Superior temporal gyrus (tissue), 1 donor: ENCODE results near the gene UCN3.

Experiments used
- DNase-seq: peaks from one replicate; pipeline ENCODE4 v3.0.0-alpha.2; 2016; ENCODE audit errors: extremely low spot score

UCN3 gene, protein sequence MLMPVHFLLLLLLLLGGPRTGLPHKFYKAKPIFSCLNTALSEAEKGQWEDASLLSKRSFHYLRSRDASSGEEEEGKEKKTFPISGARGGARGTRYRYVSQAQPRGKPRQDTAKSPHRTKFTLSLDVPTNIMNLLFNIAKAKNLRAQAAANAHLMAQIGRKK

DNA sequence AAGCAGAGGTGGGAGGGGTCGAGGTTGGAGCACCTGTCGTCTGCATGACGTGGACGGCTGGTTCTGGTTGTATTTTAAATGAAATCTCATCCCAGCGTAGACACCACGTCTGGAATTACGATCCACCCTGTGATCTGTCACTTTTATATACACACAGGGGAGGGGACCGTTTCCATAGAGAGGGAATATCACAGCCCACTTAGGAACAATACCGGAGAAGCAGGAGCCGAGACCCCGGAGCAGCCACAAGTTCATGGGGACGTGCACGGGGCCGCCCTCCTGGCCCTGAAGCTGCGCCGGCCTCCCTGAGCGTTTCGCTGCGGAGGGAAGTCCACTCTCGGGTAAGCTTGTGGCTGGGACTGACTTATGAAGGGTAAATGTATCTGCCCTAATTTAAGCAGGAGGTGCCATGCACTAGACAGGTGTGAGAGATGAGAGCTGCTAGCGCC, at the start of gene UCN3:
Gene UCN3, plus strand, starts transcription at position 77 of the 449 bp plus-strand sequence. CDS start 8,755 bp downstream, outside the sequence.
- DNase-seq, result no peak

DNA sequence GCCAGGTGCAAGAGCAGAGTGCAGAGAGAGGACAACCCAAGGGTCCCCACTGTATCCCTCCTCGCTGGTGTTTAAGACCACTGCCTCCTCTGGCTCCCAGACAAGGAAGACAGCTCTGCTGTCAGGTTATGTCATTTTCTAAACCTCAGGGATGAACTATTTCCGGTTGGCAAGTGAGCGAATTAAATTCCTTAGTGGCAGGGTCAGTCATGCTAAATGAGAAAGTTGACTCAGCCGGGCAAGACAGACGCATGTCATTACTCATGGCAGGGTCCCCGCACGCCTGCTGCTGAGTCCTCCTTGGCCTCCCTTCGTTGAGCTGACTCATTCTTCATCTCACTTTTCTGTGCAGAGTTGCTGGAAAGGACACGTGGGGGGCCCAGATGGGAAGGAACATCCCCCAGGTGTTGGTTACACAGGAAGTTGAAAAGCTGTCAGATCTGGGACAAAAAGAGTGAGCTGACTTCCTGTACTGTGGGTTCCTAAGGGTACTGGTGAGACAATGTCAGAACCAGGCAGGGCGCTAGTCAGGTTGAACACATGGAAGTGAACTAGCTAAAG, 47.1 kb upstream of the UCN3 start:
- no peak for DNase-seq

- no peak for DNase-seq
Observed at GRCh38 chr10:5318148-5318547, 46.6 kb upstream of the UCN3 start.

GRCh38 chr10:5319863-5320262, 44.9 kb upstream of the UCN3 start:
- no peak for DNase-seq

- DNase-seq, result no peak
Observed at GRCh38 chr10:5321273-5321672, 43.5 kb upstream of the UCN3 start.

DNA sequence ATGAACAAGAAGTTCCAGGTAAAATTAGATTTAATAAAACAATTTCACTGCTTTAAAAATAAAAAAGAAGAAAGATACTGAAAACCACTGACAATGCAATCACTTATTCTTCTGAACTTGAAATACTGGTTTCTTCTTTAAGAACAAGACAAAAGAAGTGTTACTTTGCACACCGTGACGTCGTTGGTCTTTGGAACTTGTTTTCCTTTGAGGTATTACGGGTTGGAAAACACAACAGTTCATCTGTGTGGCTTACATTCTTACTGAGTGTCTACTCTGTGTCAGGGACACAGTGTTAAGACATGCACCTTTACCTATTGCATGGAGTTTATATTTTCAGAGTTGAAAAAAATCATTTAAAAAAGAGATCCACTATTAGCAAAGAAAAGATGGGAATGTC, 41.3 kb upstream of the UCN3 start:
- no peak for DNase-seq

GRCh38 chr10:5325076-5325475, 39.7 kb upstream of the UCN3 start:
- no peak for DNase-seq

- DNase-seq, result no peak
Observed at GRCh38 chr10:5334196-5334880, 30.4 kb upstream of the UCN3 start.

- DNase-seq, result no peak
Observed at GRCh38 chr10:5338010-5338409, 26.8 kb upstream of the UCN3 start.

DNA sequence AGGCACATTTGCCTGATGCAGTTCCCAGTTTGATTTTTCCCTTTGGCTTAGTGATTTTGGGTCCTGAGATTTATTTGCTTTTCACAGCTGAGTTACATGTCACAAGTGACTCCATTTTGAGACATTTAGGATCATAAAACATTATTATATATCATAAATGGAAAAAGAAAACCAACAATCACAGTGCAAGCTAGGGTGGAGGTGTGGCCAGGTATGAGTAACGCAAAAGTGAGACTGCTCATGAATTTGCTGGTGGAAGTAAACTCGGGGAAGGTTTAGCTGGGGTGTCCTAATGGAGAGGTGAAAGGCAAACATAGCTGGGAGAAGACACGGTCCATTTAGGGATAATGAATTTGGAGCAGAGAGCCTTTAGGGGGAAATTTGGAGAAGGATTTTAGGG, 21.7 kb upstream of the UCN3 start:
- DNase-seq, result no peak

- no peak for DNase-seq
Observed at GRCh38 chr10:5343561-5343960, 21.2 kb upstream of the UCN3 start.

GRCh38 chr10:5343979-5344378, 20.8 kb upstream of the UCN3 start:
- no peak for DNase-seq

DNA sequence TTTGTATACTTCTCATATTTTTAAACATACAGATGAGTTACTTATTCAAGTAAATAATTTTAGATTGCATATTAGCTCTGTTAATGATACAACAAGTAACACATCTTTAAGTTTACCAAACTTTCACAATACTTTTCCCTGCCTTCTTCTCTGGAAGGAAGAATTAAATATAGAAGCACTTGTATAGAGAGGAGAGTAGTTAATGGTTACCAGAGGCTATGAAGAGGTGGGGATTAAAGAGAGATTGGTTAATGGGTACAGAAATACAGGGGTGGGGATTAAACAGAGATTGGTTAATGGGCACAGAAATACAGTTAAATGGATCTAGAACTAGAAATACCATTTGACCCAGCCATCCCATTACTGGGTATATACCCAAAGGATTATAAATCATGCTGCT, 20.0 kb upstream of the UCN3 start:
- no peak for DNase-seq

GRCh38 chr10:5346881-5347280, 17.9 kb upstream of the UCN3 start:
- DNase-seq, result no peak

DNA sequence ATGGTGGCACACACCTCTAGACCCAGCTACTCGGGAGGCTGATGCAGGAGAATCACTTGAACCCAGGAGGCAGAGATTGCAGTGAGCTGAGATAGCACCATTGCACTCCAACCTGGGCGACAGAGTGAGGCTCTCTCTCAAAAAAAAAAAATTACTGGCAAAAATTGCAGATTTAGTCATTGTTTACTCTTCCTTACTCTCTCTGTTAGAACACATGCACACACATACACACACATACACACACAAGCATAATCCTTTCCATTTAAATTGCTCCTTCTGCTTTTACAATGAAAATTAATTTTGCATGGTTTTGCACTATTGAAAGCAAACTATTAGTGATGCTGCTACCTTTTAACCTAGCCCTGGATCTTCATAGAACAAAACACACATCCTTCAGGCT, 15.4 kb upstream of the UCN3 start:
- DNase-seq, result no peak

DNA sequence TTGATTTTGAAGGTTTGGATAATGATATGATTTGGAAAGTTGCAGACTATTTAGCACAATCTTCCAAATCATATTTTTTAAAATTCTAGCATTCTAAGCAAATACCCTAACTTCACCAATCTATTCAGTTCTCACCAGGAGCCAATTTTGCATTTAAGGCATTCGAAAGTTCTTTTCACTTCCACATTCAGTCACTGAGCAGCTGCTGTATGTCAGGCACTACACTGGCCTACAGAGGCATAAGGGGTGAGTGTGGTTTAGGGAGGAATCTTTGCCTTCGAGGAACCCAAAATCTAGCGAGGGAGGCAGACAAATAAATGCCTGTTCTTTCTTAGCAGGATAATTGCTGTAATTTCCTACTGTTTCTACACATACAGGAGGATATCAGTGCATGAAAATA, 10.7 kb upstream of the UCN3 start:
- DNase-seq, result no peak

DNA sequence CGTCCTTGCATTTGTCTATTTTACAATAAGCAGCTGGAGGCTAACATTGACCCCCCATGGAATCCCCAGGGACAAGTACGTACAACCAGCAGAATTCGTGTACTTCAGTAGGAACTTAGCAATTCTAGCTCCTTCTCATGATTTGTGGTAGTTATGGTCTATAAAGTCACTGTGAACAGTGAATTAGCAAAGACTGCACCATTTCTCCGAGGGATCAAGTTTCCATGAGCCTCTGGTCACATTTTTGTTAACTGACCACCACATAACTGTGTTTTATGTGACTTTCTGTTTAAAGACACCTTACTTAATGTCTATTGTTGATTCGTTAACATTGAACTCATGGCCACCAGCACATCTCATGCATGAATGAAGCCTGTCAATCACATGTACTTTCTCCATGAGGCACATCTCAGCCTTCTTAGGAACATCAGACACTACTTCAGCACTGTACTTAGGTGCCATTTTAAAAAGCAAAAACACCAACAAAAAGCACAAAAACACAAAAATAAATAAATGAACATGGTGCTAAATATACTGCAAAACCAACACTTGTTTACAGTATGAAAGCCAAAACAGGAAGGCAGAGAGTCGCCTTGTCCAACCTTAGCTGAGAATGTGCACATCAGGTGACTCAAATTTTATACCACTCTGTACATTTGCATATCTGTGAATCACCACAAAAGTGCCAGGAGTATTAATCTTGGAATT, 9.0 kb upstream of the UCN3 start:
- no peak for DNase-seq

DNA sequence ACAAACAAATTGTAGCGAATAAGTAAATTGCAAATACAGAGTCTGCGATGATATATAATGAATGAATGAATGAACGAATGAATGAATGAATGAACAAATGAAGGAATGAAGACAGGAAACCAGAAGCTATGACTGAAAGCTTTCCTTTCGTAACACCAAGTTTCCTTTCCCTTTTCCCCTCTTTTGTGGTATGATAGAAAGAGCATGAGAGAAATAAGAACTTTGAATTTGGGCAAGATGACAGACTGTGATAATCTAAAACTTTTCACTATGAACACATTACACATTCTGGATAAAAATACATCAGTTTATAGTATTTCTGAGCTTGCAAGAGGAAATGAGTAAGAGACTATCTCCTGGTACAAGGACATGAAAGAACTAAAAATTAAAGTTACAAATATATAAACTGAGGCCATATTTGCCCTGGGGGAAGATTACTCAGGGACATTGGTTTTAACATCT, 8.4 kb upstream of the UCN3 start:
- no peak for DNase-seq

DNA sequence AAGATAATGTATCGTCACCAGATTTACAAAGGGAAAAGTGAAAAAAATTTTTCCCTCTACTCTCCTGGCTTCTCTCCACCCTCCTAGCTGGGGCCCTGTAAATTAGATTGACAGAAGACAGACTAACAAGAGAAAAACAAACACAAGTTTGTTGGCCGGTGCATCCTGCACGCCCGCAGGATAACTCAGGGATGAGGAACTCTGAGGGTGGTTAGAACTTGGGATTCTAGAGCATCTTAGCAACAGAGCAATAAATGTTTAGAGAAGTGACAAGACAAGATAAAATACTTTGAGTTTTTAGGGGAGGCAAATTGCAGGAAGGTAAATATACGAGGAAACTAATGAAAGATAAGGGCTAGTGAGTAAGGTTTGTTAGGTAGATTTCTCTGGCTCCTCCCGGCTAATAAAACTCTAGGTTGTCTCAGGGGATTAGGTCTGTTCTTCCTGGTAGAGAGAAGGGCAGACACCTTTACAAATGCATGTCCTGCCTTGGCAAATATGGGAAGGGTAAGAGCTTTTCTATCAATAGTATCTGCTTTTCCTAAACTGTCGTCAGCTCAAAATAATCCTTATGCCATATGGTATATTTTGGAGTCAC, 4.3 kb upstream of the UCN3 start:
- DNase-seq, result no peak

GRCh38 chr10:5361966-5362365, 2.8 kb upstream of the UCN3 start:
- no peak for DNase-seq

GRCh38 chr10:5362873-5363272, 1.9 kb upstream of the UCN3 start:
- no peak for DNase-seq

GRCh38 chr10:5364374-5364773, 392 bp upstream of the UCN3 start:
- DNase-seq, result no peak
